Lung (tissue), 12 donors: ENCODE data around the gene CD69. TPM values are rescaled to one million over a fixed set of nuclear protein-coding genes. Genes with fewer than 3 reads are reported as not detected.

ENCODE experiments used
- ATAC-seq: fragments of 200-7000 bp; cut with Tn5 transposase; one replicate; pipeline ENCODE4 v1.9.1; 2020; ENCODE audit warnings: moderate number of reproducible peaks; ENCODE audit not compliant: insufficient read depth, low FRiP score
- DNase-seq, 3 donors: peaks; one replicate each; pipeline ENCODE4 v3.0.0-alpha.2; 2013 to 2017
- H3K27ac ChIP-seq, 2 donors: one replicate each; pipeline ENCODE4 v1.5.1; 2013; ENCODE audit warnings: mild to moderate bottlenecking in 2 of 2, moderate library complexity in 2 of 2, control low read depth in 1 of 2, inconsistent platforms in 1 of 2, low read depth in 1 of 2, low read length in 1 of 2
- H3K27me3 ChIP-seq, 3 donors: one replicate each; pipeline ENCODE4 v1.5.1; 2013; ENCODE audit warnings: low read length in 2 of 3; ENCODE audit not compliant: control insufficient read depth in 3 of 3, insufficient read depth in 3 of 3
- H3K36me3 ChIP-seq, 4 donors: one replicate each; pipeline ENCODE4 v1.5.1; 2013; ENCODE audit warnings: low read length in 4 of 4, mild to moderate bottlenecking in 1 of 4, moderate library complexity in 1 of 4; ENCODE audit not compliant: control insufficient read depth in 4 of 4, insufficient read depth in 4 of 4
- H3K4me1 ChIP-seq, 5 donors: one replicate each; pipeline ENCODE4 v1.5.1; 2013; ENCODE audit warnings: low read length in 5 of 5, mild to moderate bottlenecking in 2 of 5, moderate library complexity in 1 of 5; ENCODE audit not compliant: control insufficient read depth in 5 of 5, insufficient read depth in 5 of 5
- H3K4me3 ChIP-seq: one replicate; pipeline ENCODE4 v1.5.1; 2013; ENCODE audit warnings: mild to moderate bottlenecking, control low read depth, moderate library complexity
- H3K9ac ChIP-seq, 2 donors: one replicate each; pipeline ENCODE4 v1.5.1; 2013; ENCODE audit warnings: low read length in 2 of 2, control low read depth in 1 of 2; ENCODE audit not compliant: insufficient read depth in 1 of 2
- H3K9me3 ChIP-seq, 4 donors: one replicate each; pipeline ENCODE4 v1.5.1; 2013; ENCODE audit warnings: low read length in 3 of 4, mild to moderate bottlenecking in 1 of 4, moderate library complexity in 1 of 4; ENCODE audit not compliant: control insufficient read depth in 4 of 4, insufficient read depth in 3 of 4
- WGBS, 2 donors: extraction: QIAGEN DNeasy Blood & Tissue Kit; methylation state at CpG; one replicate each; pipeline ENCODE4 v1.1.7; 2013; 5-methylcytosine and 5-hydroxymethylcytosine counted together
- polyA plus RNA-seq, 2 donors: library from polyadenylated mRNA; stranded (reverse); fragments of 200-250 nt; gene quantifications; one replicate each; pipeline ENCODE4 v1.2.1, GENCODE V29; 2013
- total RNA-seq, 2 donors: library from RNA; depleted of rRNA in 1 of 2; stranded (reverse); fragments of >200 nt in 1 of 2; gene quantifications; one replicate each; pipeline ENCODE4 v1.2.1, GENCODE V29; 2014 to 2021
- TF ChIP-seq, protein P1 (sequence below): IDR thresholded peaks from 2 replicates; pipeline ENCODE4 v1.5.1; 2012; ENCODE audit warnings: mild to moderate bottlenecking; ENCODE audit errors: control extremely low read depth, extremely low read depth
- donor health status: control.
- donor health status: control.
- donor health status: Bipolar disorder and iron deficiency.
- donor health status: healthy.
- donor health status: DM: yes; HTN: yes; CAD: no.

The CD69 gene
- total and polyA plus RNA-seq, 4 donors, result 3.9 to 17.4 (median 9.7) TPM

DNA sequence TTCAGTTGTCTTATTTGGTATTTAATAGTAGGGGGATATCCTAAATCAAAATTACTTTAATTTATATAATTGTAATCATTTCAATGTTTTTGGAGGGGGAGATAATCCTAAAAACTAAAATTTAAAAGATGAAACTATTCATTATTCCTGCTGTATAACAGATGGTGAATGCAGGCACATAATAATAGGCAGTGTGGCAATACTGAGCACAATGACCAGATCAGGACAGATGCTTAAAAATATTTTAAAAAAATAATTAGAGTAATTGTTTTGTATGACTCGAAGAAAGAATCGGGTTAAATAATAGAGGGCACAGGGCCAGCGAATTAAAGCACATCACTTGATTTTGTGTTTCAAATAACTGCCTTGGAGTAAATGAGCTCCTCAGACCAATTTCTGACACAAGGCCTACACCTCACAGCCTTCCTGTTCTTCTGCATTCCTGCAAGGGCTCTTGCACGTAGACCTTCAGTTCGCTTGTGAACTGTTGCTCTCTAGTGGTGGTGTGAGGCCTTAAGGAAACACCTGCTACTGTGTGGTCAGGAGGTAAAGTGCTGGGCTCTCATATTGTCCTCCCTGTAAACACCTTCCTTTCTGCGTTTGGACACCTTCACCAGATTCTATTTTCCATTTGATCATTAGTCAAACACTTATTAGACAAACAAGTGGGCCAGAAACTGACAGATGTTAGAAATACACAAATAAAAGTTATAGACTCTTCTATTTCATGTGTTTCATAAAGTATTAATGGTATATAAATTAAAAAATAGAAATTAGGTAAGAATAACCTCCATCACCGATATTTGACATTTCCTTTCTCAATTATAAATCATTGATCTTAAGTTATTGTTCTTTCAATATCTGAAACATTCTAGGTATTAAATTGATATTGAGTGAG, 37.3 kb upstream of the CD69 start:
- 30 to 38% methylated on average over 7 of the region's 7 CpGs for WGBS, 2 donors
- no peak overlapping the region for H3K27ac ChIP-seq
- no peaks in the 10 kb centered on the region for H3K9me3 ChIP-seq
- TF ChIP-seq, protein P1, sequence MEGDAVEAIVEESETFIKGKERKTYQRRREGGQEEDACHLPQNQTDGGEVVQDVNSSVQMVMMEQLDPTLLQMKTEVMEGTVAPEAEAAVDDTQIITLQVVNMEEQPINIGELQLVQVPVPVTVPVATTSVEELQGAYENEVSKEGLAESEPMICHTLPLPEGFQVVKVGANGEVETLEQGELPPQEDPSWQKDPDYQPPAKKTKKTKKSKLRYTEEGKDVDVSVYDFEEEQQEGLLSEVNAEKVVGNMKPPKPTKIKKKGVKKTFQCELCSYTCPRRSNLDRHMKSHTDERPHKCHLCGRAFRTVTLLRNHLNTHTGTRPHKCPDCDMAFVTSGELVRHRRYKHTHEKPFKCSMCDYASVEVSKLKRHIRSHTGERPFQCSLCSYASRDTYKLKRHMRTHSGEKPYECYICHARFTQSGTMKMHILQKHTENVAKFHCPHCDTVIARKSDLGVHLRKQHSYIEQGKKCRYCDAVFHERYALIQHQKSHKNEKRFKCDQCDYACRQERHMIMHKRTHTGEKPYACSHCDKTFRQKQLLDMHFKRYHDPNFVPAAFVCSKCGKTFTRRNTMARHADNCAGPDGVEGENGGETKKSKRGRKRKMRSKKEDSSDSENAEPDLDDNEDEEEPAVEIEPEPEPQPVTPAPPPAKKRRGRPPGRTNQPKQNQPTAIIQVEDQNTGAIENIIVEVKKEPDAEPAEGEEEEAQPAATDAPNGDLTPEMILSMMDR, result peak; percentile 71
- no peaks in the 10 kb centered on the region for H3K36me3 ChIP-seq
- DNase-seq (peak; percentile 69 to 84 (median 72)), ATAC-seq (peak; percentile 41)
- H3K4me3 ChIP-seq, result no peak overlapping the region
- no peaks in the 10 kb centered on the region for H3K27me3 ChIP-seq
- H3K4me1 ChIP-seq, result peaks cover 0 to 18% (median 0%) of the 10 kb centered on the region in 5 donors
- H3K9ac ChIP-seq, result no peak overlapping the region

DNA sequence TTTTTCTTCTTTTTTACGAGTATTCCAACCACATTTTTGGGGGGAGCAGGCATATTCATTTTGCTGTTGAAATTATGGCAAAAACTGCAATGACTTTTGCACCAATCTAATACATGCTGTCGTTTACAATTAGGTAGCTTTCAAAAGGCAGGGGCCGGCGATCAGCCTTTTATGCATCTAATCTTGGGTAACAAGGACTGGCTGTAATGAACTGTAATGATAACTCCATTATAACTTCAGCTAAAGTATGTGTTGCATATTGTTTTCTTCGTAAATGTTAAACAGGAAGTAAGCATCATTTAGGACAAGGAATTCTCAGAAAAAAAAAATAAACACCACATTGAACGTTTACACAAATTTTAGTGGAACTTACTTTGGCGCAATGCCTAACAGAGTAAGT, 36.3 kb upstream of the CD69 start:
- Histone ChIP-seq H3K9ac (peak overlapping the region in 1 of 2 donors; percentile 11), H3K27ac (no peak overlapping the region), H3K9me3 (no peaks in the 10 kb centered on the region), H3K4me1 (peaks cover 0 to 18% (median 0%) of the 10 kb centered on the region in 5 donors), H3K27me3 (no peaks in the 10 kb centered on the region), H3K4me3 (no peak overlapping the region), H3K36me3 (no peaks in the 10 kb centered on the region)
- TF ChIP-seq, protein P1, result no peak
- no peak for ATAC-seq
- DNase-seq, result peak; percentile 29 to 69 (median 67)
- WGBS, 2 donors, result 39 to 43% methylated on average over 7 of the region's 7 CpGs

DNA sequence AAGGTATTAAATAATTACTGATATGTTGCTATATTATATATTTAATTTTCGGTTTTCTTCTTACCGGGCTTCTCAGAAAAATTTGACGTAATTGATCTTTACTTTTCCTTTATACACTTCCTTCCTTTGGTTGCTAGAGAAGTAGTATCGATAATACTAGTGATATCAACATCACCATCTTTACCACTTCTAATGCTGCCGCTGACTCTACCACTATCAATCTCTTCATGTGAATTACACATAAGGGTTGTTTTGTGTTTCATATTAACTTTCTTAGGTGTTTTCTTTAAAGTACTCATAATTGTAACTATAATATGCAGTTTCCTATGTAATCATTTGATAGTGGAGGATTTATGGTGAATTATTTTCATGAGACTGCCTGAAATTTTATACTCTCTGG, 35.6 kb upstream of the CD69 start:
- H3K27ac ChIP-seq, result no peak overlapping the region
- no peak overlapping the region for H3K4me3 ChIP-seq
- no peak overlapping the region for H3K9ac ChIP-seq
- H3K36me3 ChIP-seq, result no peaks in the 10 kb centered on the region
- H3K27me3 ChIP-seq, result no peaks in the 10 kb centered on the region
- H3K9me3 ChIP-seq, result no peaks in the 10 kb centered on the region
- TF ChIP-seq, protein P1, result no peak
- no peak for DNase-seq
- peaks cover 0 to 18% (median 0%) of the 10 kb centered on the region in 5 donors for H3K4me1 ChIP-seq
- 37 to 67% methylated on average over 5 of the region's 5 CpGs for WGBS, 2 donors
- no peak for ATAC-seq
